Measurements from ENCODE around the gene KIDINS220.

DNA sequence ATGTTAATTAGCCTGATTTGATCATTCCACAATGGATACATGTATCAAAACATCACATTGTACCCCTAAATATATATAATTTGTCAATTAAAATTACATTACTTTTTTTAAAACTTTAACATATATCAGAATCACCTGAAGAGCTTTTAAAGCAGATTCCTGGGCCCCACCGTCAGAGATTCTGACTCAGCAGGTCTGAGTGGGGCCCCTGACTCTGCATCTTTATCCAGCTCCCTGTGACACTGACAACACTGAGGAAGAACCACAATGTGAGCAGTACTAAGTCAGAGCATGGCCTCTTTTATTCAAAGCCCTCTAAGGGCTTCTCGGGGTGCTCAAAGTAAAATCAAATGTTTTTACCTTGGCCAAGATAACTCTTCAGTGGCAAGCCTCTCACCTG is 9.7 kb downstream of the KIDINS220 start:
- TF ChIP-seq, protein P1, sequence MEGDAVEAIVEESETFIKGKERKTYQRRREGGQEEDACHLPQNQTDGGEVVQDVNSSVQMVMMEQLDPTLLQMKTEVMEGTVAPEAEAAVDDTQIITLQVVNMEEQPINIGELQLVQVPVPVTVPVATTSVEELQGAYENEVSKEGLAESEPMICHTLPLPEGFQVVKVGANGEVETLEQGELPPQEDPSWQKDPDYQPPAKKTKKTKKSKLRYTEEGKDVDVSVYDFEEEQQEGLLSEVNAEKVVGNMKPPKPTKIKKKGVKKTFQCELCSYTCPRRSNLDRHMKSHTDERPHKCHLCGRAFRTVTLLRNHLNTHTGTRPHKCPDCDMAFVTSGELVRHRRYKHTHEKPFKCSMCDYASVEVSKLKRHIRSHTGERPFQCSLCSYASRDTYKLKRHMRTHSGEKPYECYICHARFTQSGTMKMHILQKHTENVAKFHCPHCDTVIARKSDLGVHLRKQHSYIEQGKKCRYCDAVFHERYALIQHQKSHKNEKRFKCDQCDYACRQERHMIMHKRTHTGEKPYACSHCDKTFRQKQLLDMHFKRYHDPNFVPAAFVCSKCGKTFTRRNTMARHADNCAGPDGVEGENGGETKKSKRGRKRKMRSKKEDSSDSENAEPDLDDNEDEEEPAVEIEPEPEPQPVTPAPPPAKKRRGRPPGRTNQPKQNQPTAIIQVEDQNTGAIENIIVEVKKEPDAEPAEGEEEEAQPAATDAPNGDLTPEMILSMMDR (IDR thresholded peaks at IDR 0.05; ENCODE audit: poor library complexity) = no peak
- TF ChIP-seq EZH2 (IDR thresholded peaks at IDR 0.05; ENCODE audit: borderline replicate concordance) = no peak
- TF ChIP-seq EZH2phosphoT487 (IDR thresholded peaks at IDR 0.05; ENCODE audit: low read depth, severe bottlenecking, unreplicated experiment) = no peak
